ENCODE results near the gene IFIT2.

DNA sequence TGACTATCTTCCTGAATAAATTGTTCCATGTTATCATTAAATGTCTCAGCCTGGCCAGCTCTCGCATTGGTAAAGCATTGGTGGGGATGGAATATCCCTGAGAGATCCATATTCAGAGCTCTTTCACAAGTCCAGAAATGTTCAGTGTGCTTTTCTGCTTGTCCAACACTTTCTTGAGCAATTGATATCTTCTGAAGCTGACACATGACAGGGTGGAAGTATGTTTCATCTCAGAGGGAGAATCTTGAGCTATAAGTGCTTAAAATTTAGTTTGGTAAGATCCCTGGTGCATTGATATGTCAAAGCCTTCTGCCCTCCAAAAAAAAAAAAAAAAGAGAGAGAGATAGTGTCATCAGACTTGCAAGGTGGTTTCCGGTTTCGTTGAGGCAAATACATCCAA, 33.4 kb downstream of the IFIT2 start:
- TF ChIP-seq, protein P1, sequence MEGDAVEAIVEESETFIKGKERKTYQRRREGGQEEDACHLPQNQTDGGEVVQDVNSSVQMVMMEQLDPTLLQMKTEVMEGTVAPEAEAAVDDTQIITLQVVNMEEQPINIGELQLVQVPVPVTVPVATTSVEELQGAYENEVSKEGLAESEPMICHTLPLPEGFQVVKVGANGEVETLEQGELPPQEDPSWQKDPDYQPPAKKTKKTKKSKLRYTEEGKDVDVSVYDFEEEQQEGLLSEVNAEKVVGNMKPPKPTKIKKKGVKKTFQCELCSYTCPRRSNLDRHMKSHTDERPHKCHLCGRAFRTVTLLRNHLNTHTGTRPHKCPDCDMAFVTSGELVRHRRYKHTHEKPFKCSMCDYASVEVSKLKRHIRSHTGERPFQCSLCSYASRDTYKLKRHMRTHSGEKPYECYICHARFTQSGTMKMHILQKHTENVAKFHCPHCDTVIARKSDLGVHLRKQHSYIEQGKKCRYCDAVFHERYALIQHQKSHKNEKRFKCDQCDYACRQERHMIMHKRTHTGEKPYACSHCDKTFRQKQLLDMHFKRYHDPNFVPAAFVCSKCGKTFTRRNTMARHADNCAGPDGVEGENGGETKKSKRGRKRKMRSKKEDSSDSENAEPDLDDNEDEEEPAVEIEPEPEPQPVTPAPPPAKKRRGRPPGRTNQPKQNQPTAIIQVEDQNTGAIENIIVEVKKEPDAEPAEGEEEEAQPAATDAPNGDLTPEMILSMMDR (conservative IDR thresholded peaks at IDR 0.05; ENCODE audit: low read length): no peak
- no peak for TF ChIP-seq EZH2phosphoT487 (IDR thresholded peaks at IDR 0.05; ENCODE audit: borderline replicate concordance, low read depth, low read length)

All from OCI-LY7 (cell line).